H9 (cell line): Measurements from ENCODE around the gene NPTXR. TPM values are rescaled to one million over a fixed set of nuclear protein-coding genes. Genes with fewer than 3 reads are reported as not detected.

Experiments used
- DNase-seq: peaks from one replicate; pipeline ENCODE4 v3.0.0-alpha.2; 2017
- H2AFZ ChIP-seq: one replicate; pipeline ENCODE4 v1.6.1; 2013; ENCODE audit warnings: mild to moderate bottlenecking, low read length, control low read depth, moderate library complexity
- H2AK5ac ChIP-seq: 2 replicates; pipeline ENCODE4 v1.6.1; 2013; ENCODE audit warnings: low read length, control low read depth, mixed read lengths; ENCODE audit not compliant: insufficient read length
- H2BK120ac ChIP-seq: one replicate; pipeline ENCODE4 v1.6.1; 2013; ENCODE audit warnings: low read depth, mild to moderate bottlenecking, low read length, control low read depth, inconsistent platforms; ENCODE audit not compliant: poor library complexity, severe bottlenecking
- H2BK12ac ChIP-seq: 2 replicates; pipeline ENCODE4 v1.6.1; 2013; ENCODE audit warnings: low read length, control low read depth, mixed read lengths, low read depth; ENCODE audit not compliant: insufficient read length
- H2BK15ac ChIP-seq: 2 replicates; pipeline ENCODE4 v1.6.1; 2013; ENCODE audit warnings: low read depth, low read length, control low read depth
- H2BK20ac ChIP-seq: one replicate; pipeline ENCODE4 v1.6.1; 2013; ENCODE audit warnings: low read depth, mild to moderate bottlenecking, low read length, control low read depth, inconsistent platforms; ENCODE audit not compliant: poor library complexity, severe bottlenecking
- H2BK5ac ChIP-seq: 2 replicates; pipeline ENCODE4 v1.6.1; 2013; ENCODE audit warnings: low read length, control low read depth, mixed read lengths; ENCODE audit not compliant: insufficient read length
- H3K14ac ChIP-seq: 2 replicates; pipeline ENCODE4 v1.6.1; 2013; ENCODE audit warnings: low read length, control low read depth; ENCODE audit not compliant: insufficient read depth
- H3K18ac ChIP-seq: 2 replicates; pipeline ENCODE4 v1.6.1; 2013; ENCODE audit warnings: low read depth, mild to moderate bottlenecking, mixed read lengths, low read length, control low read depth; ENCODE audit not compliant: insufficient read length
- H3K23ac ChIP-seq: 2 replicates; pipeline ENCODE4 v1.6.1; 2013; ENCODE audit warnings: low read length, control low read depth, mixed read lengths, low read depth; ENCODE audit not compliant: insufficient read length
- H3K23me2 ChIP-seq: 2 replicates; pipeline ENCODE4 v1.6.1; 2013; ENCODE audit warnings: low read depth, mild to moderate bottlenecking, mixed read lengths, low read length, control low read depth; ENCODE audit not compliant: insufficient read length, poor library complexity, severe bottlenecking
- H3K27ac ChIP-seq: 2 replicates; pipeline ENCODE4 v1.5.1; 2013; ENCODE audit warnings: low read length, control low read depth, mixed read lengths, low read depth; ENCODE audit not compliant: insufficient read length
- H3K27me3 ChIP-seq: 2 replicates; pipeline ENCODE4 v1.6.1; 2013; ENCODE audit warnings: low read length, control low read depth, inconsistent platforms; ENCODE audit not compliant: insufficient read depth
- H3K4ac ChIP-seq: 2 replicates; pipeline ENCODE4 v1.6.1; 2013; ENCODE audit warnings: low read depth, mild to moderate bottlenecking, control low read depth, inconsistent platforms, low read length, moderate library complexity
- H3K4me1 ChIP-seq: 2 replicates; pipeline ENCODE4 v1.6.1; 2013; ENCODE audit warnings: low read length, control low read depth, inconsistent platforms; ENCODE audit not compliant: insufficient read depth
- H3K4me2 ChIP-seq: 2 replicates; pipeline ENCODE4 v1.6.1; 2013; ENCODE audit warnings: low read length, control low read depth, mixed read lengths; ENCODE audit not compliant: insufficient read length, insufficient read depth
- H3K56ac ChIP-seq: 2 replicates; pipeline ENCODE4 v1.6.1; 2013; ENCODE audit warnings: low read depth, mild to moderate bottlenecking, mixed read lengths, low read length, control low read depth; ENCODE audit not compliant: insufficient read length
- H3K79me1 ChIP-seq: 2 replicates; pipeline ENCODE4 v1.6.1; 2013; ENCODE audit warnings: low read depth, mild to moderate bottlenecking, moderate library complexity, low read length, control low read depth, inconsistent platforms; ENCODE audit not compliant: insufficient read depth, poor library complexity, severe bottlenecking
- H3K79me2 ChIP-seq: 2 replicates; pipeline ENCODE4 v1.6.1; 2013; ENCODE audit warnings: low read length, control low read depth, inconsistent platforms; ENCODE audit not compliant: insufficient read depth
- H3K9ac ChIP-seq: 2 replicates; pipeline ENCODE4 v1.6.1; 2013; ENCODE audit warnings: low read length, control low read depth, mixed read lengths; ENCODE audit not compliant: insufficient read length; ENCODE audit errors: extremely low read depth
- H3K9me3 ChIP-seq: one replicate; pipeline ENCODE4 v1.6.1; 2013; ENCODE audit warnings: low read depth, low read length, inconsistent platforms; ENCODE audit not compliant: control insufficient read depth
- H3T11ph ChIP-seq: one replicate; pipeline ENCODE4 v1.6.1; 2013; ENCODE audit warnings: mild to moderate bottlenecking, low read length, control low read depth, inconsistent platforms
- H4K20me1 ChIP-seq: one replicate; pipeline ENCODE4 v1.6.1; 2013; ENCODE audit not compliant: control insufficient read depth, insufficient read length, insufficient read depth
- H4K5ac ChIP-seq: 2 replicates; pipeline ENCODE4 v1.6.1; 2013; ENCODE audit warnings: low read depth, mild to moderate bottlenecking, mixed read lengths, low read length, control low read depth; ENCODE audit not compliant: insufficient read length
- H4K8ac ChIP-seq: replicated peaks from 2 replicates; pipeline ENCODE4 v1.6.1; 2013; ENCODE audit warnings: low read length, control low read depth, mixed read lengths, low read depth; ENCODE audit not compliant: insufficient read length
- H4K91ac ChIP-seq: 2 replicates; pipeline ENCODE4 v1.6.1; 2013; ENCODE audit warnings: low read depth, mild to moderate bottlenecking, moderate library complexity, mixed read lengths, low read length, control low read depth; ENCODE audit not compliant: insufficient read length
- H3K27ac Mint-ChIP-seq, 3 experiments: 2 replicates in 2 of 3; 3 replicates in 1 of 3; pipeline ENCODE4 v1.8.0; 2020 to 2021; ENCODE audit warnings: mixed read lengths in 3 of 3, mild to moderate bottlenecking in 1 of 3, moderate library complexity in 1 of 3
- H3K27me3 Mint-ChIP-seq: 2 replicates; pipeline ENCODE4 v1.8.0; 2021; ENCODE audit warnings: low read depth, mild to moderate bottlenecking, moderate library complexity, mixed read lengths
- H3K36me3 Mint-ChIP-seq, 3 experiments: 2 replicates in 2 of 3; 3 replicates in 1 of 3; pipeline ENCODE4 v1.8.0; 2020 to 2021; ENCODE audit warnings: low read depth in 3 of 3, mixed read lengths in 3 of 3; ENCODE audit not compliant: insufficient read depth in 1 of 3
- H3K4me1 Mint-ChIP-seq, 2 experiments: 2 replicates each; pipeline ENCODE4 v1.8.0; 2020; ENCODE audit warnings: mixed read lengths in 2 of 2
- H3K4me3 Mint-ChIP-seq, 2 experiments: 2 replicates in 1 of 2; 3 replicates in 1 of 2; pipeline ENCODE4 v1.8.0; 2020 to 2021; ENCODE audit warnings: mild to moderate bottlenecking in 2 of 2, mixed read lengths in 2 of 2, moderate library complexity in 1 of 2
- H3K9me3 Mint-ChIP-seq, 2 experiments: 2 replicates in 1 of 2; 3 replicates in 1 of 2; pipeline ENCODE4 v1.8.0; 2020; ENCODE audit warnings: mild to moderate bottlenecking in 2 of 2, mixed read lengths in 2 of 2, moderate library complexity in 1 of 2
- CTCF ChIP-seq: fragments of 200-600 bp; sonication (generic); conservative IDR thresholded peaks from 3 replicates; pipeline ENCODE4 v1.8.0; 2021; ENCODE audit warnings: antibody characterized with exemption, mild to moderate bottlenecking
- WGBS: extraction: QIAGEN DNeasy Blood & Tissue Kit; methylation state at CpG from one replicate; pipeline ENCODE4 v1.1.7; 2013; ENCODE audit warnings: missing lambda C conversion rate, low lambda C conversion rate, mixed read lengths; ENCODE audit not compliant: insufficient read length; ENCODE audit errors: extremely low coverage; 5-methylcytosine and 5-hydroxymethylcytosine counted together
- total RNA-seq: library from RNA; stranded (reverse); gene quantifications from 2 replicates; pipeline ENCODE4 v1.2.1, GENCODE V29; 2021

Gene NPTXR
- total RNA-seq, 1 experiment from 2014 or later = 8.1 TPM

- Histone ChIP-seq H4K8ac (no peak overlapping the region), H2AFZ (no peak overlapping the region), H3K56ac (no peak overlapping the region), H2BK5ac (no peak overlapping the region), H4K20me1 (no peaks in the 10 kb centered on the region), H3K27ac (no peak overlapping the region), H3K79me1 (no peaks in the 10 kb centered on the region), H2BK12ac (no peak overlapping the region), H4K5ac (no peak overlapping the region), H3K4me1 (no peaks in the 10 kb centered on the region), H3K23me2 (peaks cover 3% of the 10 kb centered on the region), H3K23ac (no peak overlapping the region), H3K9ac (no peak overlapping the region), H2BK20ac (no peak overlapping the region), H3K79me2 (no peaks in the 10 kb centered on the region), H4K91ac (no peak overlapping the region), H3K9me3 (no peaks in the 10 kb centered on the region), H3T11ph (no peak overlapping the region), H2BK120ac (no peak overlapping the region), H3K4me2 (no peak overlapping the region), H3K4ac (no peak overlapping the region), H2BK15ac (no peak overlapping the region), H2AK5ac (no peak overlapping the region), H3K18ac (no peak overlapping the region), H3K27me3 (no peaks in the 10 kb centered on the region), H3K14ac (no peak overlapping the region)
- no peaks in the 10 kb centered on the region for H3K36me3 Mint-ChIP-seq
- TF ChIP-seq CTCF = no peak
- H3K27me3 Mint-ChIP-seq = peaks cover 70% of the 10 kb centered on the region
- no CpG with 5 or more reads among the region's 6 CpGs for WGBS
- peaks cover 12 to 15% of the 10 kb centered on the region in 2 experiments for H3K4me1 Mint-ChIP-seq
- H3K9me3 Mint-ChIP-seq = no peaks in the 10 kb centered on the region; a peak in 1 of 5 replicates
- no peak for DNase-seq
- H3K27ac Mint-ChIP-seq = no peak overlapping the region
- H3K4me3 Mint-ChIP-seq = no peak overlapping the region
Observed at GRCh38 chr22:38799265-38800002, 44.4 kb downstream of the NPTXR start.
